Measurements from ENCODE around the gene MEF2C. TPM values are rescaled to one million over a fixed set of nuclear protein-coding genes. Genes with fewer than 3 reads are reported as not detected.

Gene MEF2C
- total and polyA plus RNA-seq, 2 of the 13 experiments (the other 11 are each of a cell fraction or from before 2014, with no cell fraction given), result 0.02 TPM; not detected in 1

- FAIRE-seq, result no peak
- CTCF ChIA-PET (ENCODE audit: low intra/inter-chr PET ratio, low total read pairs), result no interaction called here
These were observed 51.2 kb downstream of the MEF2C start for GRCh38 chr5:88831816-88832215.

More at GRCh38 chr5:88831816-88832215, 51.2 kb downstream of the MEF2C start:
- 0% methylated on average over 1 of the region's 1 CpG for WGBS (ENCODE audit: low lambda C conversion rate)
- H3K27me3 ChIP-seq (ENCODE audit: control insufficient read depth in 1 of 2, insufficient read depth in 2 of 2, low read length in 2 of 2), result no peaks in the 10 kb centered on the region
- H3K4me2 ChIP-seq (ENCODE audit: low read depth, low read length), result no peak overlapping the region
- no peaks in the 10 kb centered on the region for H4K20me1 ChIP-seq (ENCODE audit: insufficient read depth, low read length)
- H3K36me3 ChIP-seq (replicated peaks in 1 of 2; ENCODE audit: control insufficient read depth in 1 of 2, insufficient read depth in 2 of 2, low read length in 2 of 2), result no peaks in the 10 kb centered on the region
- BruUV-seq (replicated peaks), result no TSS peak
- H3K27ac ChIP-seq (ENCODE audit: extremely low read length, insufficient read depth, low read length), result no peak overlapping the region
- in situ Hi-C loops (cut with HindIII; ENCODE audit: extremely low pct_ligation_motif_present, low pct_unique_long_range_greater_than_20kb) (no loop called here), intact Hi-C loops (cut with micrococcal nuclease; ENCODE audit: unreplicated experiment) (no loop called here)
- no peaks in the 10 kb centered on the region for H3K9me3 ChIP-seq (ENCODE audit: low read length)
- DNase-seq (ENCODE audit: low spot score) (no peak), ATAC-seq (no peak)
- POLR2A ChIA-PET, result no interaction called here
- no peak overlapping the region for H3K4me3 ChIP-seq (replicated peaks in 1 of 3; ENCODE audit: insufficient read depth in 1 of 3, low read depth in 2 of 3, low read length in 3 of 3)
- H2AFZ ChIP-seq (ENCODE audit: low read length), result no peak overlapping the region
- TF ChIP-seq ARID3A (IDR thresholded peaks at IDR 0.05; ENCODE audit: low read depth, low read length), result no peak
- TF ChIP-seq ZNF253 (CRISPR knock-in tag; IDR thresholded peaks at IDR 0.05; ENCODE audit: borderline replicate concordance), result no peak
- TF ChIP-seq KLF11 (CRISPR knock-in tag; IDR thresholded peaks at IDR 0.05), result no peak
- TF ChIP-seq ZNF83 (CRISPR knock-in tag; IDR thresholded peaks at IDR 0.05; ENCODE audit: borderline replicate concordance), result no peak
- TF ChIP-seq MEIS1 (CRISPR knock-in tag; IDR thresholded peaks at IDR 0.05; ENCODE audit: borderline replicate concordance), result no peak
- TF ChIP-seq PCBP1 (IDR thresholded peaks at IDR 0.05; ENCODE audit: borderline replicate concordance, low read depth, low read length), result no peak
- no peak for TF ChIP-seq ZBTB7A (CRISPR knock-in tag; IDR thresholded peaks at IDR 0.05)
- TF ChIP-seq ZNF235 (CRISPR knock-in tag; IDR thresholded peaks at IDR 0.05; ENCODE audit: borderline replicate concordance), result no peak
- TF ChIP-seq SOX6 (IDR thresholded peaks at IDR 0.05), result no peak
- no peak for TF ChIP-seq SOX6 (CRISPR knock-in tag; IDR thresholded peaks at IDR 0.05)
- TF ChIP-seq ZNF564 (CRISPR knock-in tag; IDR thresholded peaks at IDR 0.05), result no peak
- no peak for TF ChIP-seq FOXK2 (IDR thresholded peaks at IDR 0.05)
- no peak for TF ChIP-seq IKZF5 (CRISPR knock-in tag; IDR thresholded peaks at IDR 0.05)
- TF ChIP-seq NFIC (IDR thresholded peaks at IDR 0.05; ENCODE audit: low read length), result no peak
- no peaks in the 10 kb centered on the region for H3K4me1 ChIP-seq (ENCODE audit: insufficient read depth, low read length)
- no peaks in the 10 kb centered on the region for H3K79me2 ChIP-seq (ENCODE audit: insufficient read depth, low read length)
- no peak overlapping the region for H3K9ac ChIP-seq (ENCODE audit: insufficient read depth, low read depth, low read length)
